HCT116 (cell line): ENCODE results near the gene C10orf95.

Experiments used
- CEBPB ChIP-seq: IDR thresholded peaks from 2 replicates; pipeline ENCODE4 v1.6.1; 2012; ENCODE audit warnings: low read depth
- CTCF ChIP-seq, 3 experiments: fragments of 200-600 bp in 1 of 3; sonication (generic) in 1 of 3; IDR thresholded peaks in 2 of 3; conservative IDR thresholded peaks in 1 of 3; 2 replicates each; pipeline ENCODE4 v1.5.1; 2012 to 2017; ENCODE audit warnings: low read depth in 2 of 3, low read length in 2 of 3, antibody characterized with exemption in 1 of 3, borderline replicate concordance in 1 of 3, control low read depth in 1 of 3, mild to moderate bottlenecking in 1 of 3, mixed read lengths in 1 of 3, mixed run types in 1 of 3, moderate library complexity in 1 of 3; ENCODE audit not compliant: insufficient read depth in 1 of 3
- ELF1 ChIP-seq: IDR thresholded peaks from 2 replicates; pipeline ENCODE4 v1.6.1; 2012; ENCODE audit warnings: low read depth, borderline replicate concordance
- EZH2 ChIP-seq: fragments of 200-600 bp; sonication (generic); IDR thresholded peaks from 2 replicates; pipeline ENCODE4 v1.6.1; 2017; ENCODE audit warnings: antibody characterized with exemption, mixed run types
- JUND ChIP-seq: IDR thresholded peaks from 2 replicates; pipeline ENCODE4 v1.6.1; 2012
- POLR2A ChIP-seq: IDR thresholded peaks from 2 replicates; pipeline ENCODE4 v1.7.0; 2011; ENCODE audit warnings: borderline replicate concordance; ENCODE audit not compliant: insufficient read depth, insufficient read length; ENCODE audit errors: extremely low read depth
- POLR2AphosphoS5 ChIP-seq: IDR thresholded peaks from 2 replicates; pipeline ENCODE4 v1.6.1; 2011; ENCODE audit warnings: mild to moderate bottlenecking, low read depth, low read length, moderate library complexity
- RAD21 ChIP-seq: IDR thresholded peaks from 2 replicates; pipeline ENCODE4 v1.6.1; 2012; ENCODE audit warnings: low read depth, mild to moderate bottlenecking
- REST ChIP-seq: IDR thresholded peaks from 2 replicates; pipeline ENCODE4 v1.6.1; 2012; ENCODE audit warnings: low read depth
- SRF ChIP-seq: IDR thresholded peaks from 2 replicates; pipeline ENCODE4 v1.6.1; 2012; ENCODE audit warnings: low read depth
- TCF7L2 ChIP-seq: IDR thresholded peaks from 2 replicates; pipeline ENCODE4 v1.7.0; 2011; ENCODE audit warnings: borderline replicate concordance, inconsistent platforms; ENCODE audit not compliant: insufficient read depth, insufficient read length; ENCODE audit errors: extremely low read depth
- YY1 ChIP-seq: IDR thresholded peaks from 2 replicates; pipeline ENCODE4 v1.6.1; 2011; ENCODE audit warnings: low read length, low read depth, moderate library complexity, mild to moderate bottlenecking; ENCODE audit not compliant: insufficient replicate concordance; ENCODE audit errors: extremely low read depth
- ZFX ChIP-seq: fragments of 450-650 bp; IDR thresholded peaks from 2 replicates; pipeline ENCODE4 v1.6.1; 2017

- TF ChIP-seq TCF7L2 (no peak), CTCF (IDR thresholded peaks at IDR 0.05 in 2 of 3, conservative IDR thresholded peaks at IDR 0.05 in 1 of 3; ENCODE audit: borderline replicate concordance in 1 of 3, insufficient read depth in 1 of 3, low read depth in 2 of 3, low read length in 2 of 3) (no peak), POLR2AphosphoS5 (no peak), YY1 (no peak), ELF1 (no peak), POLR2A (no peak), RAD21 (no peak), JUND (no peak), REST (no peak), EZH2 (no peak), SRF (no peak), CEBPB (no peak), ZFX (no peak)
Measured at GRCh38 chr10:102403115-102403514, 48.2 kb downstream of the C10orf95 start.
